OCI-LY7 (cell line): ENCODE data around the gene ANXA4.

Experiments
- CTCF ChIP-seq: fragments of 200-600 bp; sonication (generic); conservative IDR thresholded peaks from 2 replicates; pipeline ENCODE4 v1.5.1; 2014; ENCODE audit warnings: mild to moderate bottlenecking, antibody characterized with exemption, low read length, moderate library complexity, mixed read lengths
- EZH2phosphoT487 ChIP-seq: fragments of 200-600 bp; sonication (generic); IDR thresholded peaks from 2 replicates; pipeline ENCODE4 v1.6.1; 2018; ENCODE audit warnings: low read depth, borderline replicate concordance, mild to moderate bottlenecking, mixed run types, antibody characterized with exemption, low read length, moderate library complexity, mixed read lengths

GRCh38 chr2:69785358-69785757, 43.4 kb downstream of the ANXA4 start:
- TF ChIP-seq CTCF (no peak), EZH2phosphoT487 (no peak)
